GM12878 (cell line): ENCODE results near the gene FAM120A. TPM values are rescaled to one million over a fixed set of nuclear protein-coding genes. Genes with fewer than 3 reads are reported as not detected.

Source experiments
- ATAC-seq: fragments of 200-7000 bp; cut with Tn5 transposase; 3 replicates; pipeline ENCODE4 v1.9.1; 2020; ENCODE audit warnings: mild to moderate bottlenecking, moderate library complexity
- BruUV-seq: library from RNA; stranded (reverse); fragments of 400-500 nt; replicated peaks from 2 replicates; lab custom pipeline; 2021; lab: Mats Ljungman, UMichigan
- CTCF ChIA-PET: fragments of 300-600 bp; sonication (Branson Sonifier 250); formaldehyde crosslinking; extraction: SDS; loops from one replicate; lab custom pipeline; 2021; ENCODE audit warnings: inconsistent platforms; lab: Yijun Ruan, JAX
- POLR2A ChIA-PET: fragments of 350-600 bp; formaldehyde crosslinking; extraction: SDS; loops from one replicate; lab custom pipeline; 2021; ENCODE audit warnings: inconsistent platforms; lab: Charles Lee
- RAD21 ChIA-PET: fragments of 300-600 bp; sonication (Branson Sonifier 250); formaldehyde crosslinking; loops from one replicate; lab custom pipeline; 2023; ENCODE audit warnings: antibody characterized with exemption; ENCODE audit not compliant: unreplicated experiment; lab: Charles Lee
- SMC1A ChIA-PET: fragments of 300-600 bp; sonication (Branson Sonifier 250); formaldehyde crosslinking; loops from one replicate; lab custom pipeline; 2023; ENCODE audit not compliant: unreplicated experiment, uncharacterized antibody; lab: Charles Lee
- DNase-seq: peaks from one replicate; pipeline ENCODE4 v3.0.0-alpha.2; 2011; ENCODE audit warnings: low read depth, low spot score
- FAIRE-seq: peaks from 3 replicates; lab custom pipeline; 2011; peaks lifted over from hg19 to GRCh38; lab: Jason Lieb, UNC
- H2AFZ ChIP-seq: 2 replicates; pipeline ENCODE4 v1.6.0; 2011; ENCODE audit warnings: low read depth, low read length, control low read depth; ENCODE audit not compliant: control insufficient read depth
- H3K27ac ChIP-seq: 2 replicates; pipeline ENCODE4 v1.5.1; 2011; ENCODE audit warnings: control low read depth; ENCODE audit not compliant: control insufficient read depth, insufficient read depth
- H3K27me3 ChIP-seq, 2 experiments: replicated peaks in 1 of 2; 2 replicates each; pipeline versions ENCODE4 v1.6.0 to v1.6.1; 2011; ENCODE audit warnings: low read length in 1 of 2; ENCODE audit not compliant: control insufficient read depth in 2 of 2, insufficient read depth in 2 of 2
- H3K36me3 ChIP-seq, 2 experiments: 2 replicates each; pipeline ENCODE4 v1.5.1; 2011; ENCODE audit warnings: low read length in 1 of 2; ENCODE audit not compliant: control insufficient read depth in 2 of 2, insufficient read depth in 2 of 2
- H3K4me1 ChIP-seq: 2 replicates; pipeline ENCODE4 v1.6.1; 2011; ENCODE audit warnings: mild to moderate bottlenecking, low read length, moderate library complexity, mixed read lengths; ENCODE audit not compliant: control insufficient read depth, insufficient read depth
- H3K4me2 ChIP-seq: 2 replicates; pipeline ENCODE4 v1.6.0; 2011; ENCODE audit warnings: control low read depth; ENCODE audit not compliant: control insufficient read depth, insufficient read depth
- H3K4me3 ChIP-seq: fragments of 200-600 bp; sonication (generic); 2 replicates; pipeline ENCODE4 v1.5.1; 2016
- H3K79me2 ChIP-seq: 2 replicates; pipeline ENCODE4 v1.6.0; 2011; ENCODE audit warnings: low read length; ENCODE audit not compliant: control insufficient read depth, insufficient read depth
- H3K9ac ChIP-seq: 2 replicates; pipeline ENCODE4 v1.8.0; 2011; ENCODE audit warnings: low read length, control low read depth, mixed read lengths; ENCODE audit not compliant: control insufficient read depth, insufficient read depth
- H3K9me3 ChIP-seq: replicated peaks from 3 replicates; pipeline ENCODE4 v1.5.1; 2011; ENCODE audit warnings: mild to moderate bottlenecking, low read length; ENCODE audit not compliant: control insufficient read depth, insufficient read depth
- H4K20me1 ChIP-seq: 2 replicates; pipeline ENCODE4 v1.6.0; 2011; ENCODE audit not compliant: control insufficient read depth, insufficient read depth
- BCL3 ChIP-seq: IDR thresholded peaks from 2 replicates; pipeline ENCODE4 v1.6.1; 2011; ENCODE audit warnings: borderline replicate concordance, low read depth, mild to moderate bottlenecking, moderate library complexity, low read length; ENCODE audit not compliant: insufficient read depth, poor library complexity, severe bottlenecking
- CEBPB ChIP-seq, 2 experiments: fragments of 150-350 bp in 1 of 2; IDR thresholded peaks; 2 replicates each; pipeline ENCODE4 v1.6.1; 2012 to 2014; ENCODE audit warnings: low read depth in 2 of 2, low read length in 2 of 2, borderline replicate concordance in 1 of 2, inconsistent platforms in 1 of 2
- CREB1 ChIP-seq: IDR thresholded peaks from 2 replicates; pipeline ENCODE4 v1.6.1; 2012; ENCODE audit warnings: low read depth, mild to moderate bottlenecking, inconsistent platforms
- HDAC6 ChIP-seq: fragments of 200-600 bp; sonication (generic); IDR thresholded peaks from one replicate; pipeline ENCODE4 v1.8.0; 2017; ENCODE audit warnings: antibody characterized with exemption; ENCODE audit not compliant: unreplicated experiment
- HSF1 ChIP-seq: fragments of 150-350 bp; IDR thresholded peaks from 2 replicates; pipeline ENCODE4 v1.6.1; 2014; ENCODE audit warnings: mild to moderate bottlenecking, low read depth, low read length
- IRF4 ChIP-seq: IDR thresholded peaks from 2 replicates; pipeline ENCODE4 v1.6.1; 2011; ENCODE audit warnings: low read depth, low read length
- PML ChIP-seq: IDR thresholded peaks from 2 replicates; pipeline ENCODE4 v1.6.1; 2012; ENCODE audit warnings: low read length, inconsistent platforms
- POU2F2 ChIP-seq: IDR thresholded peaks from 3 replicates; pipeline ENCODE4 v1.6.1; 2011; ENCODE audit warnings: low read depth, mild to moderate bottlenecking, low read length, borderline replicate concordance
- RAD21 ChIP-seq: IDR thresholded peaks from 2 replicates; pipeline ENCODE4 v1.6.1; 2011; ENCODE audit warnings: mild to moderate bottlenecking, low read depth, low read length, moderate library complexity; ENCODE audit not compliant: insufficient read depth
- SIN3A ChIP-seq: IDR thresholded peaks from 2 replicates; pipeline ENCODE4 v1.6.1; 2012; ENCODE audit warnings: low read depth, low read length, improper control_type of control experiment
- SMARCA5 ChIP-seq: fragments of 450-650 bp; IDR thresholded peaks from 2 replicates; pipeline ENCODE4 v1.6.1; 2017; ENCODE audit warnings: mild to moderate bottlenecking
- SUPT20H ChIP-seq: IDR thresholded peaks from 2 replicates; pipeline ENCODE4 v1.6.1; 2011; ENCODE audit warnings: low read depth, mild to moderate bottlenecking, low read length, moderate library complexity, borderline replicate concordance; ENCODE audit not compliant: control insufficient read depth
- TARDBP ChIP-seq: IDR thresholded peaks from 2 replicates; pipeline ENCODE4 v1.6.1; 2016; ENCODE audit warnings: borderline replicate concordance
- TCF12 ChIP-seq: IDR thresholded peaks from 2 replicates; pipeline ENCODE4 v1.6.1; 2011; ENCODE audit warnings: low read depth, mild to moderate bottlenecking, low read length
- USF1 ChIP-seq: IDR thresholded peaks from 2 replicates; pipeline ENCODE4 v1.6.1; 2011; ENCODE audit warnings: borderline replicate concordance, low read depth, mild to moderate bottlenecking, moderate library complexity, mixed read lengths, low read length; ENCODE audit not compliant: insufficient read depth; ENCODE audit errors: extremely low read length
- YBX1 ChIP-seq: fragments of 450-650 bp; IDR thresholded peaks from 2 replicates; pipeline ENCODE4 v1.6.1; 2016; ENCODE audit warnings: antibody characterized with exemption
- ZBED1 ChIP-seq: IDR thresholded peaks from 2 replicates; pipeline ENCODE4 v1.6.1; 2016; ENCODE audit warnings: borderline replicate concordance
- WGBS: methylation state at CpG from one replicate; pipeline ENCODE4 v1.1.6; 2016; ENCODE audit warnings: low lambda C conversion rate; ENCODE audit not compliant: insufficient replicate concordance, insufficient coverage; ENCODE audit errors: missing lambda C conversion rate; 5-methylcytosine and 5-hydroxymethylcytosine counted together
- in situ Hi-C: fragments of 300-500 bp; cut with MboI; formaldehyde crosslinking; loops from 9 replicates; pipeline ENCODE4 v1.14.3; 2018; ENCODE audit warnings: mixed read lengths
- intact Hi-C: fragments of 100-400 bp; cut with micrococcal nuclease; formaldehyde crosslinking; loops from one replicate; pipeline ENCODE4 v1.14.2; 2022; ENCODE audit not compliant: unreplicated experiment
- polyA plus RNA-seq, 11 experiments: library from polyadenylated mRNA; depleted of rRNA in 4 of 11; unstranded in 6 of 11; stranded (reverse) in 5 of 11; fragments of >200 nt; fragmentation: Nextera tagmentation in 4 of 11; fragmentation: Illumina TruSeq in 1 of 11; extraction: Ambion mirVana in 4 of 11; extraction: Trizol in 1 of 11; gene quantifications; 1 replicate in 1 of 11; 2 replicates in 10 of 11; pipeline versions ENCODE4 v1.2.1 to v1.2.3, GENCODE V29; 2011 to 2016; ENCODE audit warnings: inconsistent platforms in 2 of 11, missing spikeins in 2 of 11, low read depth in 1 of 11
- total RNA-seq, 4 experiments: library from RNA; depleted of rRNA in 3 of 4; stranded (reverse); fragments of >200 nt in 3 of 4; fragmentation: Illumina TruSeq in 1 of 4; extraction: Trizol in 1 of 4; gene quantifications; 2 replicates each; pipeline versions ENCODE4 v1.2.1 to v1.2.3, GENCODE V29; 2013 to 2021
- TF ChIP-seq, protein P1 (sequence below): IDR thresholded peaks from 2 replicates; pipeline ENCODE4 v1.6.1; 2012; ENCODE audit warnings: low read length, inconsistent platforms

Gene FAM120A
- total and polyA plus RNA-seq, 10 of the 15 experiments (the other 5 are each of a cell fraction or from before 2014, with no cell fraction given), result 13.1 to 89.6 (median 52.5) TPM

GRCh38 chr9:93582115-93582514, 130.6 kb downstream of the FAM120A start (continued):
- TF ChIP-seq USF1, result no peak
- TF ChIP-seq HSF1, result no peak
- TF ChIP-seq SUPT20H, result no peak
- no peak for TF ChIP-seq BCL3
- TF ChIP-seq TCF12, result no peak
- TF ChIP-seq CEBPB (IDR thresholded peaks at IDR 0.05; ENCODE audit: borderline replicate concordance in 1 of 2, low read depth in 2 of 2, low read length in 2 of 2), result no peak
- no peak for TF ChIP-seq POU2F2

DNA sequence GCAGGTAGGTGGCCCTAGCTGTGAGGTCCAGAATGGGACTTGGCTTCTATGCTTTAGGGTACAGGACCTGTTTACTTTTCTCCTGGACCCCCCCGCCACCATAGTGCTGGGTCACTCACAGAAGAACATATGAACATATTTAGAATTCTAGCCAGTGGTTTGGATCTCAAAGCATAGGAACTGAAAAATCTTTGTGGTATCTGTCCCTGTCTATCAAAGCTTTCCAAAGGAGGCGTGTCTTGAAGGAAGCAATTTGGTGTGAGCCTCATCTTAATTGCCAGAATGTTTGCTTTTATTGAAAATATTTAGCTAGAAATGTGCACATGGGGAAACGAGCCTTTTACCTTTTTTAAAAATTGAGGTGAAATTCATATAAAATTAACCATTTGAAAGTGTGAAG, 131.1 kb downstream of the FAM120A start:
- FAIRE-seq, result no peak
- no TSS peak for BruUV-seq
- no peak overlapping the region for H2AFZ ChIP-seq
- SMC1A ChIA-PET, result no interaction called here
- in situ Hi-C loops, result no loop called here
- H3K36me3 ChIP-seq, result no peaks in the 10 kb centered on the region
- no peak overlapping the region for H3K4me3 ChIP-seq
- POLR2A ChIA-PET, result no interaction called here
- no peak overlapping the region for H3K4me2 ChIP-seq
- H3K27ac ChIP-seq, result no peak overlapping the region
- no peak overlapping the region for H3K9ac ChIP-seq
- intact Hi-C loops, result no loop called here
- no peak for ATAC-seq
- RAD21 ChIA-PET, result no interaction called here
- H4K20me1 ChIP-seq, result no peaks in the 10 kb centered on the region
- H3K9me3 ChIP-seq, result peaks cover 2% of the 10 kb centered on the region; the same call in 2 of the 3 replicates
- H3K79me2 ChIP-seq, result peaks cover 2% of the 10 kb centered on the region
- DNase-seq, result no peak
- CTCF ChIA-PET, result interaction anchor here (4.5 kb wide), 1 partner anchor 16 kb away, joined by 24 read pairs; no protein-coding TSS in a partner anchor
- WGBS, result 53% methylated on average over 3 of the region's 3 CpGs
- peaks cover 3% of the 10 kb centered on the region; the same call in 1 of the 2 replicates for H3K4me1 ChIP-seq
- H3K27me3 ChIP-seq, result no peaks in the 10 kb centered on the region
- TF ChIP-seq ZBED1, result no peak
- TF ChIP-seq CREB1, result no peak
- no peak for TF ChIP-seq YBX1
- TF ChIP-seq HDAC6, result no peak
- no peak for TF ChIP-seq IRF4
- no peak for TF ChIP-seq SMARCA5
- TF ChIP-seq TARDBP, result no peak
- no peak for TF ChIP-seq RAD21
- TF ChIP-seq, protein P1, sequence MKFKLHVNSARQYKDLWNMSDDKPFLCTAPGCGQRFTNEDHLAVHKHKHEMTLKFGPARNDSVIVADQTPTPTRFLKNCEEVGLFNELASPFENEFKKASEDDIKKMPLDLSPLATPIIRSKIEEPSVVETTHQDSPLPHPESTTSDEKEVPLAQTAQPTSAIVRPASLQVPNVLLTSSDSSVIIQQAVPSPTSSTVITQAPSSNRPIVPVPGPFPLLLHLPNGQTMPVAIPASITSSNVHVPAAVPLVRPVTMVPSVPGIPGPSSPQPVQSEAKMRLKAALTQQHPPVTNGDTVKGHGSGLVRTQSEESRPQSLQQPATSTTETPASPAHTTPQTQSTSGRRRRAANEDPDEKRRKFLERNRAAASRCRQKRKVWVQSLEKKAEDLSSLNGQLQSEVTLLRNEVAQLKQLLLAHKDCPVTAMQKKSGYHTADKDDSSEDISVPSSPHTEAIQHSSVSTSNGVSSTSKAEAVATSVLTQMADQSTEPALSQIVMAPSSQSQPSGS, result no peak
- no peak for TF ChIP-seq SIN3A
- TF ChIP-seq PML, result no peak
